Stimulated activated CD4-positive, alpha-beta T cell treated with anti-CD3 and anti-CD28 coated beads, Interleukin-12 subunit alpha, Interleukin-12 subunit beta, amount 100 ng/mL, for 4 hours (primary cell): ENCODE results near the gene ADK.
"Not testable (repeated sequence)": the region's sequence is repeated elsewhere in the genome, so short reads cannot be mapped to it uniquely, and the experiment has no call there.

Experiments
- DNase-seq: peaks from one replicate; pipeline ENCODE4 v3.0.0-alpha.2; 2020

Gene ADK

DNA sequence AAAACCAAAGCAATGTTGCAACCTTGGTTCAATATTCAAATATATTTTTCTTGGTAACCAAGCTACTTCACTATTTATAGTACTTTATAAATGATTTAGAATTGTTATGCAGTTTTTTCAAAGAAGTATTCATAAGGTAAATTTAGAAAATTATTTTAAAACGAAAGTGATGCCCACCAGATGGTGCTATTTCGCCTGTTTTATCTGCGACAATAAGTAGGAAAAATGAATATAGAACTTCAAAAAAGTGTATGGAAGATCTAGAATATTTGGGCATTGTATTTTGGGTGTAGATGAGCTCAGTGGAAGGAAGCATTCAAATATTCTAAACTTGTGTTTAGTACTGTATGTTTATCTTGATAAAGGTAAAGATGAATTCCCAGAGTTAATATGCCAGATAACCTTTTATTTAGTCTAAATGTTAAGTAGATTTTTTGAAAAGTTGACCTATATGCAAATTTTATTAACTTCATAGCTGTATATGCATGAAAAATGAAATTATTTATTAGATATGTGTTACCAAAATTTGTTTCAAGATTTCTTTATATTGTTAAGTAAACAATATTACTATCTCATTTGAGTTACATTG is 93.2 kb downstream of the ADK start:
- DNase-seq = no peak

DNA sequence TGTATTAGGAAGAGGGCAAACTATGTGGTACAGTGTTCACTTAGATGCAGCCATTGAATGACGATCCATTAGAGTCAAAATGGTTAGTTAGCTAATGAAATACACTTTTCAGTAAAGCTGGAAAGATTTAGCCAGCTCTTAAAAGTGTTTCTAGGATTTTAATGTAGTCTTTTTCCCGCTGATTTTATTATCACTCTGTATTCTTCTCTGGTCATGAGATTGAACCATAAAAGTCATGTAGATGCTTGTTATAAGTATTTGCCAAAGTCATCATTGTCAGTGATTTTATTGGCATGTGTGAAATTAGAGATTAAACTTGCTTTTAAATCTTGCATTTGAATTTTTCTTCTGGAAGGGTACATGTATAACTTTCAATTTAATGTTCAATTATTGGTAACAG is 93.8 kb downstream of the ADK start:
- no peak for DNase-seq

DNA sequence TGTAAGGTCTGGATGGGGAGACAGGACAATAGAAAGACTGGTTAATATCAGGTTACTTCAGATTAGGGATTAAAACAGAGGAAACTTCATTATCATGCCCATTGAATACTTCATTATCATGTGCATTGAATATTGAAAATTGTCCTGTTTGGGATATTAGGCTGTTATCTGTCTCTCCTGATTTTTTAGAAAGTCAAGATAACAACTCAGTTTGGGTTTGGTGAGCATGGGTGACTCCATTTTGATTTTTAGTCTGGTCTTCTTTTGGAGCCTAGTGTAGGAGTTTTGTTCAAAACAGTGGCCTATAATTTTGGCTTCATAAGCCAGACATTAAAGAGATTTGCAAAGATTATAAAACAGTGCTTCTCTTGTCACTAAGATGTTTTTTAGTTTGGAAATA is 95.5 kb downstream of the ADK start:
- no peak for DNase-seq

DNA sequence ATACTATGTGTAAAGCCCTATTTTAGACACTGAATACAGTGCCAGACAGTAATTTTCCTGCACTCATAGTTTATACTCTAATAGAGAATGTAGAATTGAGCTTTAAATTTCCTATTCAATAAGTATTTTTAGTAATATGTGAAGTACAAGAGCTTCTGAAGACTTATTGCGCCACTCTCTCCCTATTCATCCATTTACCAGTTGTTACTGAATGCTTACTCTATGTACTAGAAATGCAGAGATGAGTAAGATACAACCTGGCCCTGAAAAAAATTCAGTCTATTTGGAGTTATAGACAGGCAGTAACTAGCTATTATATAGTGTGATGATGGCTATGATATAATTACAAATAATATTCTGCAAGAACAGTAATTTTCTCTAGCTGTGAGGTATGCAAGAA is 98.8 kb downstream of the ADK start:
- no peak for DNase-seq

DNA sequence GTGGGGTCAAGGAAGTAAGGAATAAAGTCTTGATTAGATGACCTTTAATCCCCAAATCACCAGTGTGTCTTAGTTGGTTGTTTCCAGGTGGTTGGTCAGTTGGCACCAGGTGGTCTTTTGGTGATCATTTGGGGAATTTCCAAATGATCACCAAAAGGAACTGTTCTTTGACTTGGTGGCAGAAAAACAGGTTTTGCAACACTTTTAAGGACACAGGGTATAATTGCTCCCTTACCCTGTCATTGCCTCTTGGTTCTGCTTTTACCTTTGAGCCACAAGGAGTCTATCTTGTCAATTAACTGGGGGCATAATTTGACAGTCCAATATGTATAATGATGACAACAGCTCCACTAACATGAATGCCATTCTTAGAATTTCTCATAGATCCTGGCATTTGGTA is 104.2 kb downstream of the ADK start:
- DNase-seq = no peak

DNA sequence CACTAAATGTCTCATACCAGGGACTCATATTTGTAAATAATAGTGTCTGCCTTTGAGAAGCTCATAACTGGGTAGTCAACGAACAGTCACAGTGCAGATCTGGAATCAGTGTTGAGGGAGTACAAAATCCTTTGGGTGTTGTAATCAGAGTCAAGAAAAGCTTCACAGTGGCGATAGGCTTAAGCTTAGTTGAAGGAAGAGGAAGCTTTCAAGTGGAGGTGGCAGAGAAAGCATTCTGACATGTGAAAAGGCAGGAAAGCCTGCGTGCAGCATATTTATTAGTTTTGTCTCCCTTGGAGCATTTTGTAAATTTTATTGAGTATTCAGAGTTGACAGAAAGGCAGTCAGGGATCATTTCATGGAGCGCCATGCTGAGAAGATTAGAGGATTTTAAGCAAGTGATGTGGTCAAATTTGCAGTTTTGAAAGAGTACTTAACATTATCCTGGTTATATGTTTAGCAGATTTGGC is 104.9 kb downstream of the ADK start:
- no peak for DNase-seq

DNA sequence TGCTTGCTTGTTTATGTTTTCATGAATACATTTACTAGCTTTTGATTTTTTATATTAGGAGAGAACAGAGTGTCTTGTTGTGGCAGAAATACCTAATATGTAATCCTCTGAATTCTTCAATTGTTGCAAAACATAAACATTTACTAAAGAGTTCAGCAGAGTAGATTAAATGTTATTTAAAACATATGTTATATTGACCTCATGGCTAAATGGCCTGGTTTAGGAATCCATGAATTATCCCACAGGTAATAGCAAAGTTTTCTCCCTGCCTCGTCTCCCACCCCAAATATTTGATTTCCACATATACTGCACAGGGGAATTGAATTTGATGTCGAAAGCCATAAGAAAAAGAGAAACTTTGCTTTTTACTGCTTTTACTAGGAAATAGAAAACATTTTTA is 111.8 kb downstream of the ADK start:
- no peak for DNase-seq

DNA sequence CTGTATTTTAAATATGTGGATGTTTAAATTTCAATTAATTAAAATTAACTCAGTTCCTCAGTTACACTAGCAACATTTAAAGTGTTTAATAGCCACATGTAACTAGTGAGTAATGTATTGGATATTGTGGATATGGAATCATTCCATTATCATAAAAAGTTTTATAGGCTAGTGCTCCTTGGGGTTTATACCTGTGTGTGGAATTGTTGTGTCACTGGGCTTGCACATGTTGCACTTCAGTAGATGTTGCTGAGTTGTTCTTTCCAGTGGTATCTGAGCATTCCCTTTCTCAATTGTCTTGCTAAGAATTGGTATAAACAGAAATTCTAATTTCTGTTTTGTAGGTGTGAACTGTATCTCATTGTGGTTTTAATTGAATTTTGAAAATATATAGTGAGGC is 113.0 kb downstream of the ADK start:
- DNase-seq = no peak

DNA sequence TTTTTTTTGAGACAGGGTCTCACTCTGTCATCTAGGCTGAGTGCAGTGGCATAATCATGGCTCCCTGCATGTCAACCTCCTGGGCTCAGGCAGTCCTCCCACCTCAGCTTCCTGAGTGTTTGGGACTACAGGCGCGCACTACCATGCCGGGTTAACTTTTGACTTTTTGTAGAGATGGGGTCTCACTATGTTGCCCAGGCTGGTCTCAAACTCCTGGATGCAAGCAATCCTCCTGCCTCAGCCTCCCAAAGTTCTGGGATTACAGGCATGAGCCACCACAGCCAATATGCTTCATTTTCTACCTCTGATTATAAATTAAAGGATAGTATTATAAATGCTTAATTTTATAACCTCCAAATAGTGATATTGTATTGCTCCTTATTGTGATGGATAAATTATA is 121.3 kb downstream of the ADK start:
- DNase-seq = no peak

DNA sequence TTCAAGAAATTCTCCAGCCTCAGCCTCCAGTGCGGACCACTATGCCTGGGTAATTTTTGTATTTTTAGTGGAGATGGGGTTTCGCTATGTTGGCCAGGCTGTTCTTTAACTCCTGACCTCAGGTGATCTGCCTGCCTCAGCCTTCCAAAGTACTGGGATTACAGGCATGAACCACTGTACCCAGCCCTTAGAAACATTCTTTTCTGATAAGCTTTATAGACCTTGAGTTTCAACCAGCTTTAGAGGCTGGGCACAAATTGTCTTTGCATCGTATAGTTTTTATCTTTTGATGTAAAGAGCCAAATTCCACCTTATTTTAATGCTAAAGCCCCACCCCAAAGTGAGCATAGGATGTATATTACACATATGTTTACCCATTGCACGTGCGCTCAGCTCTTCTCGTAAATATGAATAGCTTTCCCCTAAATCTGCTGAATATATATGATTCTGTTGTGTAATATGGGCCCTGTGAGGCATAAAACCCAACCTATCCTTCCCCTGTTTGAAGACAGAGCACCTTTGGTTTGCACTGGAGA is 124.8 kb downstream of the ADK start:
- DNase-seq = no peak

DNA sequence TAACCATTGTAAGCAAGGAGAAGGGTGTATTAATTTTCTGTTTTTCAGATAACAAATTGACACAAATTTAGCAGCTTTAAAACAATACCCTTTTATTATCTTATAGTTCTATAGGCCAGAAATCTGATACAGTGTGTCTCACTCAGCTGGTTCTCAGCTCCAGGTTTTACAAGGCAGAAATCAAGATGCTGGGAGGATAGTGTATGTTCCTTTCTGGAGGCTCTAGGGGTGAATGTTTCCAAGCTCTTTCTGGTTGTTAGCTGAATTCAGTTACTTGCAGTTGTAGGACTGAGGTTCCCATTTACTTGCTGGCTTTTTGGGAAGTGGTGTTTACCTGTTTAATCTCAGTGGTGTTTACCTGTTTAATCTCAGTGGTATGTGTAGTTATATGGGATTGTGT is 125.4 kb downstream of the ADK start:
- no peak for DNase-seq

DNA sequence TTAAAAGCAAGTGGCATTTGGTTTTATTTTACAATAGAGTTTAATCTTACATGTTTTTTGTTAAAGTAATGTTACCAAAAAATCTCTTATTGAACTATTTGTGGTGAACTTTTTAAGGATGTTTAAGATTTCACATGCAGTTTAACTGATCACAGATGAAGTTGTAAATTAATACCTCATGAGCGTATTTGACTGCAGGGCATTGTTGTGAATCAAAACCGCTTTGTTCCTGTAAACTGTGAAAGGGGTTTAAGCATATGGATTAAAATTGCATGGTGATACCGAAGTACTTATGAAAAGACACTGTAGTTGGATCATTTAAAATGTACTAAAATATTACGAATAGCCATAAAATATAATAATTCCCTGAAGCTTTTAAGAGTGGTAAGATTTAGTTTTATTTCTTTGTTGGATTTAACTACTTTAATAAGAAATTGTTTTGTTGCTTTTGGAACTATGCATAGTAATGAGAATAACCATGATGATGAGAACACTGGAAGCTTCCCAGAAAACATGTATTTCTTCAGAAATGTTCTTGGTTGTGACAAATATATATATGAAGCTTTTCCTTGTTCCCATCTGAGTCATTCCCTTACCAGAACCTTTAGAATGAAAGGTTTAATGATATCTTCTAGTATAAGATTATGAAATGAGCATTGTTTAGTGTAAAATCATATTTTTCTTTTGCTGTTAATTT is 131.3 kb downstream of the ADK start:
- DNase-seq = no peak

DNA sequence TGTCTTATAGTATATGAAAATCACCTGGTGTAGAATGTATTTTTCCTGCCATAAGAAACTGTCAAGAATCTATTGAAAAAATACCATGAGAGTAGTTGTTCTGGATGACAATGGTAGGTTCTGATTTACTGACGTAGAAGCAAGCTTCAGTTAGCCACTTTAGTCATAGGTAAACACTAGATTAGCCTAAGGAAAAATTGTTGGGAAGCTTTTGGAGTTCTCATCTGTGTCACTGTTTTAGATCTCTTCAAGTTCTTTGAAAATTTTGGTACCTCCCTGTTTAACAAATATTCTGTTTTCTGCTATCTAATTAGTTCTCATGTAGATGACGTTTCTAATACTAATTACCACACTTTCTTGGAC is 131.8 kb downstream of the ADK start:
- no peak for DNase-seq

DNA sequence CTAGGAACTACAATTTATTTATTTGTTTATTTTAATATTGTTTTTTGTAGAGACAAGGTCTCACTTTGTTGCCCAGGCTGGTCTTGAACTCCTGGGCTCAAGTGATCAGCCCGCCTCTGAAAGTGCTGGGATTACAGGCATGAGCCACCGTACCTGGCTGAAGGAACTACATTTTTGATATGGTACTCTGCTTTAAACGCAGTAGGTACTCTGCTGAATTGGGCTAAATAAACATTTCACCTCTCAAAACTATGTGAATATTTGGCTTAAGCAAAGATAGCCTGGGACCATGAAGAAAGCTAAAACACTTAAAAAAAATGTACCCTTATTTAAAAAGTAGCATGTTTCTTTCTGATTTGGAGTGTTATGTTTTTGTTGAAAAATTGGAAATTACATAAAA is 138.2 kb downstream of the ADK start:
- DNase-seq = no peak

DNA sequence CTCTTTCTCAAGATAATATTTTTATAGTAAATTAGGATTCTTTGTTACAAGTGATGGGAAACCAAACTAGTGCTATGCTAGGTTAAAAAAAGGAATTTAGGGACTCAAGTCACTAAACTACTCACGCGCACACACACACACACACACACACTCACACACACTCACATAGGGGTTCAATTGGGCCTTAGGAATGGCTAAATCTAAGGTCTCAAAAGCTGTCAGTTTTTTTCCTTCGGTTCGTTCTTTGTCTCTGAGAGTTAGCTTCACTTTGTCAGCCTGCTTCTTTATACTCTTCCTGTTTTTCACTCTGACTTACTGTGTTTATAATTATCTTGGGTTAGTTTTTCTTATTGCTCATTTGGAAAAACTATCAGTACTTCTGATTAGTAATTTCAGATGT is 138.9 kb downstream of the ADK start:
- no peak for DNase-seq

DNA sequence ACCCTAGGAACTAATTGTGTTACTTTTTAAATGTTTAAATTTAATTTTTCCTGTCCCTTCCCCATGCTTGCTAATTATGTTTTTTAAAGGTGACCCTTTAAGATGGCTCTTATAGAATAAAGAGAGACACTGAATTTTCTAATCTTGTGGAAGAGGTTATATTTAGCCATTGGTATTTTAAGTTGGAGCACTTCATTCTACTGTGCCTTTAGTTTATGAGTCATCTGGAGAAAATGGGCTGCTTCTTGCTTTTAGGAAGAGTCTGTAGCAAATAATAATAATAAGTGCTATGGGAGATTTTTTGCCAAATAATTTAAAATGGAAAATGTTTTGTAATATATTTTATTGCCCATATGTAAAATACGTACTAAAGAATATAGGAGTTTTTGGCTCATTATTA is 139.7 kb downstream of the ADK start:
- DNase-seq = no peak

DNA sequence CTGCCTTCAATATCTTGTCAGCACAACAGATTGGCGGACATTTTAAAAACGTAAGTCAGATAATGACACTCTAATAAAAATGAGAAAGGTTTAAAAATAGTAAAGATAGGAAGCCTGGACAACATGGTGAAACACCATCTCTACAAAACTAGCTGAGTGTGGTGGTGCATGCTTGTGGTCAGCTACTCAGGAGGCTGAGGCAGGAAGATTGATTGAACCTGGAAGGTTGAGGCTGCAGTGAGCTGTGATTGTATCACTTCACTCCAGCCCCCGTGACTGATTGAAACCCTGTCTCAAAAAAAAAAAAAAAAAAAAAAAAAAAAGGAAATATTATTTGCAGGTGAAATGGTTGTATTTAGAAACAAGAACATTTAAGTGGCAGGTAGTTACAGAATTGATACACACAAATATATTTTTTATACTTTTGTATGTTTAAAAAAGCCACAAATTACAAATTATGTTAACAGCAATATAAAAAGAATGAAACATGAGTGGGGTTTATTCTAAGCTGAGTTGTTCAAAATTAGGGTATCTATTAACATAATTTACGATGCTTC is 141.9 kb downstream of the ADK start:
- no peak for DNase-seq

DNA sequence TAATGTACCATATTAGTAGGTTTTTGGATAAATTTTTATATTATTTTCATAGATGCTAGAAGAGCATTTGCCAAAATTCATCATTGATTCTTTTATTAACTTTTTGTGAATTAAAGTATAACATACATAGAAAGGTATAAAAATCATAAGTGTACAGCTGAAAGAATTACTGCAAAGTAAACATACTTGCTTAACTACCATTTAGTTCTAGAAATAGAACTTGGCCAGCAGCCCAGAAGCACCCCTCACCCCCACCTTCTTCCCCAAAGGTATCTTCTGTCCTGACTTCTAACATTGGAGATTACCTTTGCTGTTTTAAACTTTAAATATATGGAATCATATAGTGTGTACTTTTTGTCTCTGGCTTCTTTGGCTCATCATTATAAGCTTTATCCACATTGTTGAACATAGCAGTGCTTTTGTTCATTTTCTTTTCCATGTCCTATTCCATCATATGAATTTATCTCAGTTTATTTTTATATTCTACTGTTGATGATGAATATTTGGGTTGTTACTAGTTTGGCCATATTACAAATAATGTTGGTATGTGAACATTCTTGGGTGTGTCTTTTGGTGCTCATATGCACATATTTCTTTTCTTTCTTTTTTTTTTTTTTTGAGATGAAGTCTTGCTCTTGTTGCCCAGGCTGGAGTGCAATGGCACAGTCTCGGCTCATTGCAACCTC is 142.8 kb downstream of the ADK start:
- no peak for DNase-seq

DNA sequence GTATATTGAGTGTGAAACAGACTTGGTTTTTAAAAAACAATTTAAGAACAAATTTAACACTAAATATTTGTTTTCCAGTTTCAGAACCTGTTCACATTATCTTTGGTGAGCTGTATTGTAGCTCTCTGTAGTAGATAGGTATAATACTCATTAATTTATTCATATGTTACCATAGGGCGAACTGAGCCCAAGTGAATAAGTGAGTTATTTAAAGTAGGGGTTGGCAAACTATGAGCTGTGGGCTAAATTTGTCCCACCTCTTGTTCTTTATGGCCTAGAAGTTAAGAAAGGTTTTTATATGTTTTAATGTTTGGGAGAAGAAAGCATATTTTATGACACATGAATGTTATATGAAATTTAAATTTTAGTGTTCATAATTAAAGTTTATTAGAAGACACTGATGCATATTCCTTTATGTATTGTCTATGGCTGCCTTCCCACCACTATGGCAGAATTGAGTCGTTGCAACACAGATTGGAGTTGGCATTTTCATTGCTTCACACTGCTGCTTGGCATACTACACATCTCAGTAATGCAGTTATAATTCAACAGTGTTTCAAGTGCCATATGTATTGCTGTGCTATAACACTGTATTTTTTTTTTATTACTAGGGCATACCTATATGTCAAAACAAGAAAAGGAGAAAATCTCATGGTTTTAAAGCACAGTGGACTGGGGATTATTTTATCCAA is 146.5 kb downstream of the ADK start:
- no peak for DNase-seq

DNA sequence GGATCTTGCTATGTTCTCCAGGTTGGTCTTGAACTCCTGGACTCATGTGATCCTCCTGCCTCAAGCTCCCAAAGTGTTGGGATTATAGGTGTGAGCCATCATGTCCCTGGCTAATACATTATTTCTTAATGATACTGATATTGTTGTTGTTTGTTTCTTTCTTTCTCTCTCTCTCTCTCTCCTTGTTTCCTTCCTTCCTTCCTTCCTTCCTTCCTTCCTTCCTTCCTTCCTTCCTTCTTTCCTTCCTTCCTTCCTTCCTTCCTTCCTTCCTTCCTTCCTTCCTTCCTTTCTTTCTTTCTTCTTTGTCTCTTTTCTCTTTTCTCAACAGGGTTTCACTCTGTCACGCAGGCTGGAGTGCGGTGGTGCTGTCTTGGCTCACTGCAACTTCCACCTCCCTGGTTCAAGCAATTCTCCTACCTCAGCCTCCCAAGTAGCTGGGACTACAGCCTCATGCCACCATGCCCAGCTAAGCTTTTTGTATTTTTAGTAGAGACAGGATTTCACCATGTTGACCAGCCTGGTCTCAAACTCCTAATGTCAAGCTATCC is 149.1 kb downstream of the ADK start:
- not testable (repeated sequence) for DNase-seq

DNA sequence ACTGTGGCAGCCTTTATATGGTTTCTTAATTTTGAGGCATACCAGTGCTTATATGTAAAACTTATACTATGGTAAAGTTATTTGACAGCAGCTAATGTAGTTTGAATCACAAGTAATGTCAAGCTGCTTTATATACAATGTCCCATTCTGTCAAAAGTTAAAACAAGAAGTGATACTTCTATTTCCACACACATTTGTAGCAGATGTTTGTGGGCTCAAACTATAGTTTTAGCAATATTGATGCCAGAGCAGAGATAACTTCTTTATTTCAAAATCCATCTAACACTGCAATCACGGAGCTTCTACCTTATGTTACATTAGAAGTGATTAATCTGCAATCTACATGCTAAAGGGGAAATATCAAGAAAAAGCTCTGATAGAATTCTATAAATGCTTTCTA is 149.6 kb downstream of the ADK start:
- no peak for DNase-seq

DNA sequence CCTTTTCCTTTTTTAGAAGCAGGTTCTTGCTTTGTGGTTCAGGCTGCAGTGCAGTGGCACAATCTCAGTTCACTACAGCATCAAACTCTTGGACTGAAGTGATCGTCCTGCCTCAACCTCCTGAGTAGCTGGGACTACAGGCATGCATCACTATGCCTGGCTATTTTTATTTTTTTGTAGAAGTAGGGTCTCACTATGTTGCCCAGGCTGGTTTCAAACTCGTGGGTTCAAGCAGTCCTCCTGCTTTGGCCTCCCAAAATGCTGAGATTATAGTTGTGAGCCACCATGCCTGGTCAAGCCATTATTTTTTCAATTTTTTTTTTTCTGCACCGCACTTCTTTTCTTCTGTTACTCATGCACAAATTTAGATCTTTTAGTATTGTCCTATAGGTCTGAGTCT is 154.7 kb downstream of the ADK start:
- no peak for DNase-seq
